HG03108 (cell line): Measurements from ENCODE around the gene DRAXIN.

Experiments
- ATAC-seq: cut with Tn5 transposase; IDR thresholded peaks from one replicate; pipeline ENCODE4 v1.9.1; 2021; ENCODE audit warnings: moderate library complexity; ENCODE audit not compliant: unreplicated experiment

DRAXIN gene

GRCh38 chr1:11684070-11684469, 7.4 kb upstream of the DRAXIN start:
- no peak for ATAC-seq

GRCh38 chr1:11685210-11685752, 6.2 kb upstream of the DRAXIN start:
- no peak for ATAC-seq

- ATAC-seq = no peak
Measured at GRCh38 chr1:11688506-11688905, 3.0 kb upstream of the DRAXIN start.

GRCh38 chr1:11690397-11691301, 861 bp upstream of the DRAXIN start:
- ATAC-seq = no peak

- no peak for ATAC-seq
Measured at GRCh38 chr1:11691928-11692711, 610 bp downstream of the DRAXIN start.

- no peak for ATAC-seq
Measured at GRCh38 chr1:11693024-11693590, 1.6 kb downstream of the DRAXIN start.

GRCh38 chr1:11693917-11694316, 2.4 kb downstream of the DRAXIN start:
- no peak for ATAC-seq

GRCh38 chr1:11695861-11696260, 4.4 kb downstream of the DRAXIN start:
- ATAC-seq = no peak

- ATAC-seq = no peak
Measured at GRCh38 chr1:11697188-11697892, 5.8 kb downstream of the DRAXIN start.

- ATAC-seq = no peak
Measured at GRCh38 chr1:11697893-11698210, 6.3 kb downstream of the DRAXIN start.

- no peak for ATAC-seq
Measured at GRCh38 chr1:11700601-11701467, 9.3 kb downstream of the DRAXIN start.

- ATAC-seq = no peak
Measured at GRCh38 chr1:11701551-11701961, 10.0 kb downstream of the DRAXIN start.

GRCh38 chr1:11701981-11702803, 10.7 kb downstream of the DRAXIN start:
- no peak for ATAC-seq

GRCh38 chr1:11703357-11704193, 12.1 kb downstream of the DRAXIN start:
- no peak for ATAC-seq

- ATAC-seq = no peak
Measured at GRCh38 chr1:11704194-11704529, 12.7 kb downstream of the DRAXIN start.

- ATAC-seq = no peak
Measured at GRCh38 chr1:11704691-11705475, 13.4 kb downstream of the DRAXIN start.

GRCh38 chr1:11705596-11705995, 14.1 kb downstream of the DRAXIN start:
- no peak for ATAC-seq

- ATAC-seq = no peak
Measured at GRCh38 chr1:11706292-11706691, 14.8 kb downstream of the DRAXIN start.
